WERI-Rb-1 (cell line): Measurements from ENCODE around the gene TMEM184C.

Source experiments
- DNase-seq: peaks from one replicate; pipeline ENCODE4 v3.0.0-alpha.2; 2020
- H3K27ac ChIP-seq: fragments of 250-450 bp; sonication (Bioruptor Pico); 2 replicates; pipeline ENCODE4 v1.5.1; 2020; ENCODE audit warnings: mild to moderate bottlenecking, moderate library complexity
- H3K27me3 ChIP-seq: fragments of 250-450 bp; sonication (Bioruptor Pico); 2 replicates; pipeline ENCODE4 v1.5.1; 2021; ENCODE audit warnings: mild to moderate bottlenecking, low read depth, moderate library complexity; ENCODE audit not compliant: insufficient read depth, severe bottlenecking
- H3K36me3 ChIP-seq: fragments of 250-450 bp; sonication (Bioruptor Pico); 2 replicates; pipeline ENCODE4 v1.5.1; 2020; ENCODE audit warnings: mild to moderate bottlenecking, moderate library complexity
- H3K4me3 ChIP-seq: 2 replicates; pipeline ENCODE4 v1.5.1; 2011; ENCODE audit warnings: low read depth, mild to moderate bottlenecking, control low read depth, low read length
- H3K9me3 ChIP-seq: fragments of 250-450 bp; sonication (Bioruptor Pico); 2 replicates; pipeline ENCODE4 v1.5.1; 2021; ENCODE audit warnings: mild to moderate bottlenecking, moderate library complexity; ENCODE audit not compliant: severe bottlenecking
- CTCF ChIP-seq: IDR thresholded peaks from 2 replicates; pipeline ENCODE4 v1.5.1; 2011; ENCODE audit warnings: low read depth, mild to moderate bottlenecking, control low read depth, inconsistent platforms, low read length

The TMEM184C gene

GRCh38 chr4:147578593-147578992 is 38.6 kb upstream of the TMEM184C start:
- Histone ChIP-seq H3K36me3 (no peaks in the 10 kb centered on the region), H3K27ac (no peak overlapping the region), H3K27me3 (no peaks in the 10 kb centered on the region), H3K9me3 (peaks cover 2% of the 10 kb centered on the region), H3K4me3 (no peak overlapping the region)
- no peak for TF ChIP-seq CTCF
- peak; percentile 27 for DNase-seq

- no peak for DNase-seq
- no peak for TF ChIP-seq CTCF
- H3K27me3 ChIP-seq, result no peaks in the 10 kb centered on the region
- H3K27ac ChIP-seq, result no peak overlapping the region
- no peaks in the 10 kb centered on the region for H3K36me3 ChIP-seq
- H3K4me3 ChIP-seq, result no peak overlapping the region
- peaks cover 11% of the 10 kb centered on the region for H3K9me3 ChIP-seq
These were observed 36.8 kb upstream of the TMEM184C start for GRCh38 chr4:147580396-147580795.

GRCh38 chr4:147581606-147582350 is 35.4 kb upstream of the TMEM184C start:
- H3K4me3 ChIP-seq, result no peak overlapping the region
- H3K9me3 ChIP-seq, result peaks cover 11% of the 10 kb centered on the region
- no peaks in the 10 kb centered on the region for H3K27me3 ChIP-seq
- H3K27ac ChIP-seq, result no peak overlapping the region
- no peak for DNase-seq
- no peaks in the 10 kb centered on the region for H3K36me3 ChIP-seq
- no peak for TF ChIP-seq CTCF

- DNase-seq, result no peak
- no peak for TF ChIP-seq CTCF
- Histone ChIP-seq H3K27me3 (no peaks in the 10 kb centered on the region), H3K27ac (no peak overlapping the region), H3K36me3 (no peaks in the 10 kb centered on the region), H3K9me3 (peaks cover 11% of the 10 kb centered on the region), H3K4me3 (no peak overlapping the region)
These were observed 34.7 kb upstream of the TMEM184C start for GRCh38 chr4:147582386-147583060.

- Histone ChIP-seq H3K9me3 (peaks cover 11% of the 10 kb centered on the region), H3K27ac (no peak overlapping the region), H3K36me3 (no peaks in the 10 kb centered on the region), H3K4me3 (no peak overlapping the region), H3K27me3 (no peaks in the 10 kb centered on the region)
- no peak for DNase-seq
- no peak for TF ChIP-seq CTCF
These were observed 33.3 kb upstream of the TMEM184C start for GRCh38 chr4:147583876-147584275.
